ENCODE data around the gene FAM32A. TPM values are rescaled to one million over a fixed set of nuclear protein-coding genes. Genes with fewer than 3 reads are reported as not detected.

The FAM32A gene
- total RNA-seq, 1 donor from 2014 or later, result 103 TPM

GRCh38 chr19:16188521-16188920, 3.3 kb downstream of the FAM32A start:
- Mint-ChIP-seq H3K27ac (ENCODE audit: unreplicated experiment) (no peak overlapping the region), H3K9me3 (ENCODE audit: unreplicated experiment) (peaks cover 6% of the 10 kb centered on the region), H3K4me1 (ENCODE audit: low read depth, unreplicated experiment) (peaks cover 3% of the 10 kb centered on the region), H3K36me3 (ENCODE audit: unreplicated experiment) (no peaks in the 10 kb centered on the region), H3K27me3 (ENCODE audit: unreplicated experiment) (peaks cover 8% of the 10 kb centered on the region), H3K4me3 (ENCODE audit: unreplicated experiment) (no peak overlapping the region)
- DNase-seq, result no peak
- TF ChIP-seq, protein P1, sequence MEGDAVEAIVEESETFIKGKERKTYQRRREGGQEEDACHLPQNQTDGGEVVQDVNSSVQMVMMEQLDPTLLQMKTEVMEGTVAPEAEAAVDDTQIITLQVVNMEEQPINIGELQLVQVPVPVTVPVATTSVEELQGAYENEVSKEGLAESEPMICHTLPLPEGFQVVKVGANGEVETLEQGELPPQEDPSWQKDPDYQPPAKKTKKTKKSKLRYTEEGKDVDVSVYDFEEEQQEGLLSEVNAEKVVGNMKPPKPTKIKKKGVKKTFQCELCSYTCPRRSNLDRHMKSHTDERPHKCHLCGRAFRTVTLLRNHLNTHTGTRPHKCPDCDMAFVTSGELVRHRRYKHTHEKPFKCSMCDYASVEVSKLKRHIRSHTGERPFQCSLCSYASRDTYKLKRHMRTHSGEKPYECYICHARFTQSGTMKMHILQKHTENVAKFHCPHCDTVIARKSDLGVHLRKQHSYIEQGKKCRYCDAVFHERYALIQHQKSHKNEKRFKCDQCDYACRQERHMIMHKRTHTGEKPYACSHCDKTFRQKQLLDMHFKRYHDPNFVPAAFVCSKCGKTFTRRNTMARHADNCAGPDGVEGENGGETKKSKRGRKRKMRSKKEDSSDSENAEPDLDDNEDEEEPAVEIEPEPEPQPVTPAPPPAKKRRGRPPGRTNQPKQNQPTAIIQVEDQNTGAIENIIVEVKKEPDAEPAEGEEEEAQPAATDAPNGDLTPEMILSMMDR (IDR thresholded peaks at IDR 0.05; ENCODE audit: partially characterized antibody, unreplicated experiment), result no peak

DNA sequence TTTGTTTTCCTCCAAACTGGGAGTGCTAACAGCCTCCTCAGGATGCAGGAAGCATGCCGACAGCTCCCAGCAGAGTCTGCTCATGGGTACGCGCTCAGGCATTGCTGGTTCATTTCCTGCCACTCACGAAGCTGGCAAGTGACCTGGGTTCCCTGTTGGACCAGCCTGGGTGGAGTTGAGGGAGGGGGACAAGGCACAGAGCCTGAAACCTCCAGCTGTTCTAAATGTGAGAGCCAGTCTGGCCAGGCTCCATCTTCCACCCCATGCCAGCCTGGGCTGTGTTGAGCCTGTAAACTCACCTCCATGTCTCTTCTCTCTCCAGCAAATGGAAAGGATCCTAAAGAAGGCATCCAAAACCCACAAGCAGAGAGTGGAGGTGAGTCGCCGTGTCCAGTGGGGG, 5.0 kb downstream of the FAM32A start:
- DNase-seq, result no peak
- peaks cover 3% of the 10 kb centered on the region for H3K4me1 Mint-ChIP-seq (ENCODE audit: low read depth, unreplicated experiment)
- peaks cover 2% of the 10 kb centered on the region for H3K9me3 Mint-ChIP-seq (ENCODE audit: unreplicated experiment)
- no peak overlapping the region for H3K4me3 Mint-ChIP-seq (ENCODE audit: unreplicated experiment)
- H3K27ac Mint-ChIP-seq (ENCODE audit: unreplicated experiment), result no peak overlapping the region
- H3K27me3 Mint-ChIP-seq (ENCODE audit: unreplicated experiment), result peaks cover 4% of the 10 kb centered on the region
- TF ChIP-seq, protein P1 (IDR thresholded peaks at IDR 0.05; ENCODE audit: partially characterized antibody, unreplicated experiment), result no peak
- no peaks in the 10 kb centered on the region for H3K36me3 Mint-ChIP-seq (ENCODE audit: unreplicated experiment)

DNA sequence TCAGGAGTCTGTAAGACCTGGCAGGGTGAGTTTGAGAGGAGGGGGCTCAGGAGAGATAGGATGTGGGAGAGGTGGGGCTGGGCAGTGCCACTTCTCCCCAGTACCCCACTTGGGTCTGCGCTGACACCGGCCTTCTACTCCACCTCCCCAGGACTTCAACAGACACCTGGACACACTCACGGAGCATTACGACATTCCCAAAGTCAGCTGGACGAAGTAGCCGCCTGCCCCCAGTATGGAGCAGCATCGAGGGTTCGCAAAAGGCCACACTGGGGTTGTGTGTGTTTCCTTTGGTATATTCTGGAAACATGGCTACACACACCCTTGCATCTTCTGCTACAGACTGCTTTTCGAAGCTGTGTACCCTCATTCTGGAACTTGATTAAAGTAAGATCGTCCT, 5.5 kb downstream of the FAM32A start:
- peaks cover 3% of the 10 kb centered on the region for H3K4me1 Mint-ChIP-seq (ENCODE audit: low read depth, unreplicated experiment)
- H3K36me3 Mint-ChIP-seq (ENCODE audit: unreplicated experiment), result no peaks in the 10 kb centered on the region
- no peak for DNase-seq
- TF ChIP-seq, protein P1 (IDR thresholded peaks at IDR 0.05; ENCODE audit: partially characterized antibody, unreplicated experiment), result no peak
- H3K27ac Mint-ChIP-seq (ENCODE audit: unreplicated experiment), result no peak overlapping the region
- no peak overlapping the region for H3K4me3 Mint-ChIP-seq (ENCODE audit: unreplicated experiment)
- H3K27me3 Mint-ChIP-seq (ENCODE audit: unreplicated experiment), result no peaks in the 10 kb centered on the region
- peaks cover 1% of the 10 kb centered on the region for H3K9me3 Mint-ChIP-seq (ENCODE audit: unreplicated experiment)

- Mint-ChIP-seq H3K36me3 (ENCODE audit: unreplicated experiment) (no peaks in the 10 kb centered on the region), H3K4me1 (ENCODE audit: low read depth, unreplicated experiment) (peaks cover 2% of the 10 kb centered on the region), H3K27me3 (ENCODE audit: unreplicated experiment) (no peaks in the 10 kb centered on the region), H3K4me3 (ENCODE audit: unreplicated experiment) (no peak overlapping the region), H3K9me3 (ENCODE audit: unreplicated experiment) (peaks cover 1% of the 10 kb centered on the region), H3K27ac (ENCODE audit: unreplicated experiment) (no peak overlapping the region)
- DNase-seq, result no peak
- TF ChIP-seq, protein P1 (IDR thresholded peaks at IDR 0.05; ENCODE audit: partially characterized antibody, unreplicated experiment), result no peak
These were observed 6.2 kb downstream of the FAM32A start for GRCh38 chr19:16191216-16191908.

GRCh38 chr19:16193466-16193865, 8.3 kb downstream of the FAM32A start:
- no peak for DNase-seq
- no peak overlapping the region for H3K4me3 Mint-ChIP-seq (ENCODE audit: unreplicated experiment)
- H3K27ac Mint-ChIP-seq (ENCODE audit: unreplicated experiment), result no peak overlapping the region
- peaks cover 4% of the 10 kb centered on the region for H3K4me1 Mint-ChIP-seq (ENCODE audit: low read depth, unreplicated experiment)
- TF ChIP-seq, protein P1 (IDR thresholded peaks at IDR 0.05; ENCODE audit: partially characterized antibody, unreplicated experiment), result no peak
- no peaks in the 10 kb centered on the region for H3K36me3 Mint-ChIP-seq (ENCODE audit: unreplicated experiment)
- H3K27me3 Mint-ChIP-seq (ENCODE audit: unreplicated experiment), result peaks cover 2% of the 10 kb centered on the region
- H3K9me3 Mint-ChIP-seq (ENCODE audit: unreplicated experiment), result peaks cover 2% of the 10 kb centered on the region

Data from glutamatergic neuron (in vitro differentiated cells).